DND-41 (cell line): ENCODE measurements around the gene PHF3.
A peak's percentile ranks its signal among the peaks of the same experiment; 100 is the strongest.

Source experiments
- ATAC-seq: fragments of 200-7000 bp; cut with Tn5 transposase; 3 replicates; pipeline ENCODE4 v1.9.1; 2021; ENCODE audit warnings: low read depth; ENCODE audit not compliant: insufficient read depth
- DNase-seq: peaks from one replicate; pipeline ENCODE4 v3.0.0-alpha.2; 2020
- H2AFZ ChIP-seq: 2 replicates; pipeline ENCODE4 v1.6.0; 2012; ENCODE audit warnings: low read depth, low read length
- H3K27ac ChIP-seq: 2 replicates; pipeline ENCODE4 v1.5.1; 2012; ENCODE audit warnings: low read length, inconsistent platforms
- H3K27me3 ChIP-seq: fragments of 200-600 bp; sonication (generic); 2 replicates; pipeline ENCODE4 v1.6.0; 2012; ENCODE audit warnings: low read length, mild to moderate bottlenecking, inconsistent platforms; ENCODE audit not compliant: insufficient read depth, poor library complexity
- H3K36me3 ChIP-seq: 2 replicates; pipeline ENCODE4 v1.5.1; 2012; ENCODE audit warnings: low read length, inconsistent platforms; ENCODE audit not compliant: insufficient read depth
- H3K4me1 ChIP-seq: 2 replicates; pipeline ENCODE4 v1.5.1; 2012; ENCODE audit warnings: mild to moderate bottlenecking, low read length; ENCODE audit not compliant: insufficient read depth
- H3K4me2 ChIP-seq: 2 replicates; pipeline ENCODE4 v1.6.0; 2012; ENCODE audit warnings: mild to moderate bottlenecking, moderate library complexity, low read length, inconsistent platforms; ENCODE audit not compliant: insufficient read depth
- H3K4me3 ChIP-seq, 2 experiments: fragments of 200-600 bp in 1 of 2; shearing (Covaris generic) in 1 of 2; 2 replicates each; pipeline ENCODE4 v1.5.1; 2012 to 2016; ENCODE audit warnings: inconsistent platforms in 2 of 2, low read length in 2 of 2, mild to moderate bottlenecking in 2 of 2, low read depth in 1 of 2, moderate library complexity in 1 of 2
- H3K79me2 ChIP-seq: 2 replicates; pipeline ENCODE4 v1.6.0; 2012; ENCODE audit warnings: low read length, inconsistent platforms; ENCODE audit not compliant: insufficient read depth
- H3K9ac ChIP-seq: 2 replicates; pipeline ENCODE4 v1.6.0; 2012; ENCODE audit warnings: low read depth, mild to moderate bottlenecking, inconsistent platforms, low read length, moderate library complexity
- H3K9me3 ChIP-seq: 2 replicates; pipeline ENCODE4 v1.5.1; 2012; ENCODE audit warnings: low read length, moderate library complexity, mild to moderate bottlenecking, inconsistent platforms; ENCODE audit not compliant: insufficient read depth, severe bottlenecking
- H4K20me1 ChIP-seq: 2 replicates; pipeline ENCODE4 v1.6.0; 2012; ENCODE audit warnings: low read length; ENCODE audit not compliant: insufficient read depth
- EZH2 ChIP-seq: IDR thresholded peaks from 3 replicates; pipeline ENCODE4 v1.6.1; 2012; ENCODE audit warnings: borderline replicate concordance, low read depth, mild to moderate bottlenecking, moderate library complexity, low read length, inconsistent platforms; ENCODE audit not compliant: severe bottlenecking
- TF ChIP-seq, protein P1 (sequence below): IDR thresholded peaks from 2 replicates; pipeline ENCODE4 v1.5.1; 2012; ENCODE audit warnings: borderline replicate concordance, low read length, moderate library complexity, mild to moderate bottlenecking; ENCODE audit not compliant: poor library complexity, severe bottlenecking; ENCODE audit errors: extremely low read depth

The PHF3 gene

DNA sequence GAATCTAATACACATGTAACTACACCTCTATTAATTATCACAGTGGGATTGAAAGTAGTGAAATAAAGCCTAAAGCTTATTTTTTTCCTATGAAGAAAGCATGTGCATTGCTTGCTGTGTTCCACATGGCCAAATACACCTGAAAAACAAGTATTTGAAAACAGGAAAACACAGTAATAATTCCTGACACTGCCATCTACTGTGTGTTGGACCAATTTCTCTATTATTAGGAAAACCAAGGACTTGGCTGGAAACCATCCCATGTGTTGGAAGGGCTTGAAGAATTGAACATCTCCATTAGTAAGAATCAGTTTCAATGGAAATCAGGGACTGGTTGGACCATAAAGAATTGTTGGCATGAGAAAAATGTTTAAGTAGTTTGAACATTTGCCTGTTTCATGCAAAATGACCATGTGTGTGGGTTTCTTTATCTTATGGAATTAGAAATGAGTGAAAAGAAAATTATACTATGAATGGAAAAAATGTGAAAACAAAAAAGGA lies 124.1 kb downstream of the PHF3 start:
- no peak for DNase-seq
- Histone ChIP-seq H4K20me1 (no peaks in the 10 kb centered on the region), H3K4me2 (no peak overlapping the region), H3K79me2 (no peaks in the 10 kb centered on the region), H3K4me1 (no peaks in the 10 kb centered on the region), H3K4me3 (no peak overlapping the region), H3K36me3 (no peaks in the 10 kb centered on the region), H2AFZ (no peak overlapping the region), H3K9me3 (peaks cover 5% of the 10 kb centered on the region), H3K27ac (no peak overlapping the region), H3K27me3 (no peaks in the 10 kb centered on the region), H3K9ac (no peak overlapping the region)
- ATAC-seq: no peak
- TF ChIP-seq, protein P1, sequence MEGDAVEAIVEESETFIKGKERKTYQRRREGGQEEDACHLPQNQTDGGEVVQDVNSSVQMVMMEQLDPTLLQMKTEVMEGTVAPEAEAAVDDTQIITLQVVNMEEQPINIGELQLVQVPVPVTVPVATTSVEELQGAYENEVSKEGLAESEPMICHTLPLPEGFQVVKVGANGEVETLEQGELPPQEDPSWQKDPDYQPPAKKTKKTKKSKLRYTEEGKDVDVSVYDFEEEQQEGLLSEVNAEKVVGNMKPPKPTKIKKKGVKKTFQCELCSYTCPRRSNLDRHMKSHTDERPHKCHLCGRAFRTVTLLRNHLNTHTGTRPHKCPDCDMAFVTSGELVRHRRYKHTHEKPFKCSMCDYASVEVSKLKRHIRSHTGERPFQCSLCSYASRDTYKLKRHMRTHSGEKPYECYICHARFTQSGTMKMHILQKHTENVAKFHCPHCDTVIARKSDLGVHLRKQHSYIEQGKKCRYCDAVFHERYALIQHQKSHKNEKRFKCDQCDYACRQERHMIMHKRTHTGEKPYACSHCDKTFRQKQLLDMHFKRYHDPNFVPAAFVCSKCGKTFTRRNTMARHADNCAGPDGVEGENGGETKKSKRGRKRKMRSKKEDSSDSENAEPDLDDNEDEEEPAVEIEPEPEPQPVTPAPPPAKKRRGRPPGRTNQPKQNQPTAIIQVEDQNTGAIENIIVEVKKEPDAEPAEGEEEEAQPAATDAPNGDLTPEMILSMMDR: no peak
- TF ChIP-seq EZH2: no peak

DNA sequence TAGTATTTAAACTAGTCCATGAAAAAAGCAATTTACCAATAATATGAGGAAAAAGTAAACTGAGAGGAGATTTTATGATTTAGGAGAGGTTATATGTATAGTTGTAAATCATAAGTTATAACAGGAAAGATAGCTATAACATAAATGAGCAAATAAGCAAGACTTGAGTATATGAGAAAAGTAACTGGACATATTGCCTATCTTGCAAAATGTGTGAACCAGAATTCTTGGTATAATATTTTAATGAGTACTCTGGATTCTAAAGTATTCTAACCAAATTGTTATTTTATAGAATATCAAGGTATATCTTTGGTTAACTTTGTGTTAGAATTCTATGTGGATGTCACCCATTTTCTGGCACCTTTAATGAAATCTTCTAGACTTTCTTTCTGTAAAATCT lies 124.6 kb downstream of the PHF3 start:
- H3K9ac ChIP-seq: no peak overlapping the region
- H2AFZ ChIP-seq: no peak overlapping the region
- ATAC-seq (no peak), DNase-seq (no peak)
- no peak overlapping the region for H3K4me3 ChIP-seq
- H4K20me1 ChIP-seq: no peaks in the 10 kb centered on the region
- H3K27me3 ChIP-seq: no peaks in the 10 kb centered on the region
- peaks cover 5% of the 10 kb centered on the region for H3K9me3 ChIP-seq
- no peaks in the 10 kb centered on the region for H3K79me2 ChIP-seq
- no peak overlapping the region for H3K27ac ChIP-seq
- no peak overlapping the region for H3K4me2 ChIP-seq
- TF ChIP-seq, protein P1: no peak
- TF ChIP-seq EZH2: no peak
- H3K36me3 ChIP-seq: no peaks in the 10 kb centered on the region
- no peaks in the 10 kb centered on the region for H3K4me1 ChIP-seq

DNA sequence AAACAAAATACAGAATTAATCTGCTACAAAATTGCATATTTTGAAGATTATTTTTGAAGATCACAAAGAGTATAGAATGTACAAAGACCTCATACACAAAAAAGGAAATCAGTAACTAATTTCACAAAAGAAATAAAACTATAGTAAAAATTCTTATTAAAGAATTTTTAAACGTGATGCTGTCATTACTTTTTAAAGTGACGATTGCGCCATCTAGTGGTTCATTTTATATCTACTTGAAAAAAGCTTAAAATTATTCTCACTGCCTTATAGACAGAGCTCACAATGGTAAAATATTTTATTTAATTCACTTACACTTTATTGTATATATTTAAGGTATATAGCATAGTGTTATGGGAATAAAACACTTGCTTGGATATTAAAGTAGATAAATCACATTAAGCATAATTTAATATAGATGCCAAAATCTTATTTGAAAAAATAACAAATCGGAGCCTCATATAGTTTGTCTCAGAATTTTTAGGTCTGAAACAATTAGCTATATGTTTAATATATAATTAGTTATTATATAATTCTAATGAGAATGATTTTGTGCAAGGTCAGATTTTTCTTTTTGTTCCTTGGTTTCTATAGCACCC lies 128.8 kb downstream of the PHF3 start:
- no peaks in the 10 kb centered on the region for H3K9me3 ChIP-seq
- peak; percentile 53; the same call in 1 of the 3 replicates for ATAC-seq
- H2AFZ ChIP-seq: no peak overlapping the region
- TF ChIP-seq EZH2: no peak
- TF ChIP-seq, protein P1: peak; percentile 61
- H3K36me3 ChIP-seq: no peaks in the 10 kb centered on the region
- no peak overlapping the region for H3K27ac ChIP-seq
- no peaks in the 10 kb centered on the region for H3K4me1 ChIP-seq
- no peaks in the 10 kb centered on the region for H4K20me1 ChIP-seq
- H3K9ac ChIP-seq: no peak overlapping the region
- no peaks in the 10 kb centered on the region for H3K79me2 ChIP-seq
- DNase-seq: no peak
- H3K4me3 ChIP-seq: no peak overlapping the region
- no peaks in the 10 kb centered on the region for H3K27me3 ChIP-seq
- H3K4me2 ChIP-seq: no peak overlapping the region
